ENCODE results near the gene BFSP1. TPM values are rescaled to one million over a fixed set of nuclear protein-coding genes. Genes with fewer than 3 reads are reported as not detected.
A peak's percentile ranks its signal among the peaks of the same experiment; 100 is the strongest.

The BFSP1 gene
- total and polyA plus RNA-seq, 2 of the 8 experiments (the other 6 are each of a cell fraction or from before 2014, with no cell fraction given) = 1.5 to 2.5 TPM

DNA sequence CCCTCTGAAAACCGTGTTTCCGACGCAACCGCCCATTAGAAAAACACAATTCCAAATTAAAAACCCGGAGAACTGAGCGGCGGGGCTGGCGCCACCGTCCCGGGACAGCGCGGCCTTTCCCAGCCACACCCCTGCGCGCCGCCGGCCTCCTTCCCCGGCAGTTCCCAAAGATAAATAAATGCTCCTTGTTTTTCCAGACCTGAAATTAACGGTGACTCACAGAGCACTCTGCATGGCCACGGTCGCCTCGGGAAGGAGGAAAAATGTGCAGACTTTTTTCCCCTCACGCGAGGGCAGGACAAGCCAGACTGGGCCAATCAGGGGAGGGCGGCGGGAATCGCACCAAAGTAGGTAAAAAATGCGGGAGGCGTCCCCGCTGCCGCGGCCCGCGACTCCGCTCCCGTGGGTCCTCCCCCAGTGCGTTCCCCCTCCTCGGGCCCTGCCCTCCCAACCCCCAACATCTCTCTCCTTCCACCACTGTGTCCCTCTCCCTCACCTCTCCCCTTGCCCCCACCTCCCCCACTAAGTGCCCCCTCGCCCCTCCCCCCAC is 37.9 kb upstream of the BFSP1 start (continued):
- TF ChIP-seq, protein P1, sequence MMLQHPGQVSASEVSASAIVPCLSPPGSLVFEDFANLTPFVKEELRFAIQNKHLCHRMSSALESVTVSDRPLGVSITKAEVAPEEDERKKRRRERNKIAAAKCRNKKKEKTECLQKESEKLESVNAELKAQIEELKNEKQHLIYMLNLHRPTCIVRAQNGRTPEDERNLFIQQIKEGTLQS (IDR thresholded peaks at IDR 0.05; ENCODE audit: insufficient read depth, low read depth, low read length) = no peak
- TF ChIP-seq SRF (IDR thresholded peaks at IDR 0.05; ENCODE audit: low read depth, low read length) (peak; percentile 85), TAF7 (optimal IDR thresholded peaks at IDR 0.05; ENCODE audit: borderline replicate concordance, low read depth, low read length) (peak; percentile 73), SP4 (IDR thresholded peaks at IDR 0.05; ENCODE audit: low read length) (no peak), TAF1 (IDR thresholded peaks at IDR 0.05; ENCODE audit: low read depth, low read length) (peak; percentile 63; the same call in 1 of the 2 replicates), CREB1 (IDR thresholded peaks at IDR 0.05) (no peak), NANOG (IDR thresholded peaks at IDR 0.05; ENCODE audit: insufficient read depth, low read depth, low read length, poor library complexity, severe bottlenecking) (no peak), SAP30 (IDR thresholded peaks at IDR 0.05; ENCODE audit: insufficient read depth, insufficient replicate concordance, low read length) (no peak), ASH2L (IDR thresholded peaks at IDR 0.05; ENCODE audit: low read length) (peak; percentile 69), CEBPB (IDR thresholded peaks at IDR 0.05; ENCODE audit: low read depth, low read length) (no peak), E2F6 (IDR thresholded peaks at IDR 0.05) (no peak), FOSL1 (IDR thresholded peaks at IDR 0.05; ENCODE audit: insufficient read depth, low read depth, low read length) (no peak), KDM4A (IDR thresholded peaks at IDR 0.05; ENCODE audit: low read depth, low read length, severe bottlenecking) (no peak), BRCA1 (IDR thresholded peaks at IDR 0.05; ENCODE audit: low read depth, low read length) (no peak), HDAC2 (IDR thresholded peaks at IDR 0.05; ENCODE audit: borderline replicate concordance in 1 of 2, low read depth in 2 of 2, low read length in 2 of 2) (0 out of 4 replicates have a peak, but pooled peaks of 1 of the 2 experiments have one; percentile 26)
